Uterus (tissue), 2 donors: Measurements from ENCODE around the gene SNAPC3.

Experiments
- CTCF ChIP-seq, 4 experiments: fragments of 200-600 bp in 2 of 4; fragments of 450-650 bp in 2 of 4; sonication (generic) in 2 of 4; IDR thresholded peaks; one replicate each; pipeline ENCODE4 v1.5.1; 2016 to 2019; ENCODE audit warnings: antibody characterized with exemption in 4 of 4, mild to moderate bottlenecking in 2 of 4, moderate library complexity in 1 of 4
- POLR2A ChIP-seq, 2 donors: fragments of 450-650 bp; IDR thresholded peaks; one replicate each; pipeline ENCODE4 v1.6.1; 2016; ENCODE audit warnings: antibody characterized with exemption in 2 of 2, mild to moderate bottlenecking in 1 of 2, moderate library complexity in 1 of 2

- TF ChIP-seq POLR2A (IDR thresholded peaks at IDR 0.05), result no peak
- no peak for TF ChIP-seq CTCF (IDR thresholded peaks at IDR 0.05)
These were observed 48.8 kb upstream of the SNAPC3 start for GRCh38 chr9:15373881-15374280.
